HEK293 (cell line): Measurements from ENCODE around the gene TIAL1.

Source experiments
- CTCF ChIA-PET: fragments of 350-600 bp; formaldehyde crosslinking; extraction: SDS; loops from one replicate; lab custom pipeline; 2021; ENCODE audit warnings: antibody characterized with exemption; lab: Yijun Ruan, JAX
- POLR2A ChIA-PET: fragments of 300-600 bp; formaldehyde crosslinking; extraction: SDS; loops from one replicate; lab custom pipeline; 2020; ENCODE audit warnings: antibody characterized with exemption, inconsistent platforms; lab: Yijun Ruan, JAX
- H3K27ac ChIP-seq: fragments of 200-500 bp; sonication (Bioruptor generic); 2 replicates; pipeline ENCODE4 v1.5.1; 2014; ENCODE audit warnings: low read depth, low read length, control low read depth, inconsistent platforms; ENCODE audit errors: extremely low read depth
- H3K36me3 ChIP-seq, 2 experiments: fragments of 200-500 bp in 1 of 2; sonication (Bioruptor generic) in 1 of 2; 1 replicate in 1 of 2; 2 replicates in 1 of 2; pipeline ENCODE4 v1.5.1; 2014 to 2017; ENCODE audit warnings: inconsistent platforms in 2 of 2, low read length in 2 of 2; ENCODE audit not compliant: control insufficient read depth in 2 of 2, insufficient read depth in 1 of 2
- H3K4me1 ChIP-seq: fragments of 200-500 bp; sonication (Bioruptor generic); 2 replicates; pipeline ENCODE4 v1.5.1; 2014; ENCODE audit warnings: mild to moderate bottlenecking, low read length, inconsistent platforms; ENCODE audit not compliant: control insufficient read depth, insufficient read depth
- H3K4me3 ChIP-seq: 2 replicates; pipeline ENCODE4 v1.5.1; 2011; ENCODE audit warnings: low read depth, mild to moderate bottlenecking, control low read depth, low read length, moderate library complexity
- H3K9me3 ChIP-seq: fragments of 200-500 bp; sonication (Bioruptor generic); 2 replicates; pipeline ENCODE4 v1.5.1; 2014; ENCODE audit warnings: low read depth, low read length, inconsistent platforms; ENCODE audit not compliant: control insufficient read depth, insufficient read depth
- GLIS1 ChIP-seq: fragments of 450-650 bp; formaldehyde crosslinking; IDR thresholded peaks from 2 replicates; pipeline ENCODE4 v1.5.1; 2016; ENCODE audit warnings: missing biosample characterization, missing genetic modification characterization
- SCRT1 ChIP-seq: fragments of 450-650 bp; formaldehyde crosslinking; IDR thresholded peaks from 2 replicates; pipeline ENCODE4 v1.5.1; 2016; ENCODE audit warnings: missing biosample characterization, missing genetic modification characterization, borderline replicate concordance
- SCRT2 ChIP-seq: fragments of 450-650 bp; formaldehyde crosslinking; IDR thresholded peaks from 2 replicates; pipeline ENCODE4 v1.5.1; 2016; ENCODE audit warnings: missing biosample characterization, missing genetic modification characterization
- SP3 ChIP-seq: fragments of 450-650 bp; formaldehyde crosslinking; IDR thresholded peaks from 2 replicates; pipeline ENCODE4 v1.5.1; 2016; ENCODE audit warnings: missing biosample characterization, missing genetic modification characterization
- TRIM28 ChIP-seq: IDR thresholded peaks from 2 replicates; pipeline ENCODE4 v1.6.1; 2011; ENCODE audit warnings: low read length, control low read depth, borderline replicate concordance
- WT1 ChIP-seq: fragments of 450-650 bp; formaldehyde crosslinking; IDR thresholded peaks from 2 replicates; pipeline ENCODE4 v1.5.1; 2016; ENCODE audit warnings: missing biosample characterization, missing genetic modification characterization
- ZBTB20 ChIP-seq: fragments of 450-650 bp; formaldehyde crosslinking; IDR thresholded peaks from 2 replicates; pipeline ENCODE4 v1.5.1; 2016; ENCODE audit warnings: missing biosample characterization, missing genetic modification characterization
- ZBTB48 ChIP-seq: fragments of 450-650 bp; formaldehyde crosslinking; IDR thresholded peaks from 2 replicates; pipeline ENCODE4 v1.5.1; 2016; ENCODE audit warnings: missing biosample characterization, missing genetic modification characterization
- ZBTB49 ChIP-seq: fragments of 450-650 bp; formaldehyde crosslinking; IDR thresholded peaks from 2 replicates; pipeline ENCODE4 v1.5.1; 2016; ENCODE audit warnings: missing biosample characterization, missing genetic modification characterization, low read depth
- ZFP3 ChIP-seq: fragments of 450-650 bp; formaldehyde crosslinking; IDR thresholded peaks from 2 replicates; pipeline ENCODE4 v1.5.1; 2016; ENCODE audit warnings: low read depth, missing biosample characterization, missing genetic modification characterization
- ZNF140 ChIP-seq: fragments of 450-650 bp; formaldehyde crosslinking; IDR thresholded peaks from 2 replicates; pipeline ENCODE4 v1.5.1; 2016; ENCODE audit warnings: missing biosample characterization, missing genetic modification characterization
- ZNF24 ChIP-seq: fragments of 450-650 bp; formaldehyde crosslinking; IDR thresholded peaks from 2 replicates; pipeline ENCODE4 v1.5.1; 2016; ENCODE audit warnings: missing biosample characterization, missing genetic modification characterization
- ZNF426 ChIP-seq: fragments of 450-650 bp; formaldehyde crosslinking; IDR thresholded peaks from 2 replicates; pipeline ENCODE4 v1.5.1; 2017; ENCODE audit warnings: missing biosample characterization, missing genetic modification characterization, mild to moderate bottlenecking, inconsistent platforms, moderate library complexity
- ZNF449 ChIP-seq: fragments of 450-650 bp; formaldehyde crosslinking; IDR thresholded peaks from 2 replicates; pipeline ENCODE4 v1.5.1; 2017; ENCODE audit warnings: missing biosample characterization, mild to moderate bottlenecking, missing genetic modification characterization, moderate library complexity
- TF ChIP-seq, protein P1 (sequence below): fragments of 450-650 bp; formaldehyde crosslinking; IDR thresholded peaks from 2 replicates; pipeline ENCODE4 v1.5.1; 2016; ENCODE audit warnings: missing biosample characterization, missing genetic modification characterization
- TF ChIP-seq, protein P2 (sequence below): fragments of 450-650 bp; formaldehyde crosslinking; IDR thresholded peaks from 2 replicates; pipeline ENCODE4 v1.5.1; 2016; ENCODE audit warnings: missing biosample characterization, missing genetic modification characterization

TIAL1 gene

DNA sequence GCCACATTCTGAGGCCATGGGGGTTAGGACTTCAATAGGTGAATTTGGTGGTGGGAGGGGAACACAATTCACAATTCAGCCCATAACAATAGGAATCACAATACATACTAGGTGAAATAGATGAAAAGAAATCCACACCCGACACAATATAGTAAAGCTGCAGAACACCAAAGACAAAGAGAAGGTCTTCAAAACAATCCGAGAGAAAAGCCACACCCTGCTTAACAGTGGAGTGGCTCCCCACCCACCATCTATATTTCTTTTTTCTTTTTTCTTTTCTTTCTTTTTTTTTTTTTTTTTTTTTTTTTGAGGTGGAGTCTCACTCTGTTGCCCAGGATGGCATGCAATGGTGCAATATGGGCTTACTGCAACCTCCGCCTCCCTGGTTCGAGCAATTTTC lies 14.7 kb upstream of the TIAL1 start:
- no peaks in the 10 kb centered on the region for H3K36me3 ChIP-seq
- H3K9me3 ChIP-seq: no peaks in the 10 kb centered on the region
- POLR2A ChIA-PET: no interaction called here
- CTCF ChIA-PET: interaction anchor here (0.7 to 0.8 kb wide), 2 partner anchors 75 to 321 kb away, joined by 3 read pairs; no protein-coding TSS in a partner anchor
- no peak overlapping the region for H3K4me3 ChIP-seq
- no peak overlapping the region for H3K27ac ChIP-seq
- no peak for TF ChIP-seq GLIS1 (tag by site-specific recombination)
- TF ChIP-seq SCRT1: no peak
- TF ChIP-seq ZBTB48: no peak
- no peaks in the 10 kb centered on the region for H3K4me1 ChIP-seq

DNA sequence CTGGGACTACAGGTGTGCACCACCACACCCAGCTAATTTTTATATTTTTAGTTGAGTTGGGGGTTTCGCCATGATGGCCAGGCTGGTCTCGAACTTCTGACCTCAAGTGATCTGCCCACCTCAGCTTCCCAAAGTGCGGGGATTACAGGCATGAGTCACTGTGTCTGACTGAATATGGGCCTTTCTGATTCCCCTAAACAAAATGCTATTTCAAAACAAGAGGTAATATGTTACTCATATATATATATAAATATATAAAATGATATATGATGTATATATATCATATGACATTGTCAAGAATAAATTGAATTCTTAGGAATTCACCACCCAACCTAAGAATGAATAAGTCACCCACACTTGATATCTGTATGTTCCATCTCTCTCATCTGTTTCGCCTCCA lies 12.8 kb upstream of the TIAL1 start:
- H3K36me3 ChIP-seq: no peaks in the 10 kb centered on the region
- POLR2A ChIA-PET: interaction anchor here (0.7 to 1.3 kb wide), 2 partner anchors 8 to 11 kb away, joined by 3 to 4 read pairs; no protein-coding TSS in a partner anchor
- H3K27ac ChIP-seq: no peak overlapping the region
- CTCF ChIA-PET: interaction anchor here (0.6 to 2.3 kb wide), 5 partner anchors 12 to 413 kb away, joined by 3 to 14 read pairs (median 5); partner anchors contain the start of gene TIAL1
- H3K9me3 ChIP-seq: no peaks in the 10 kb centered on the region
- no peak overlapping the region for H3K4me3 ChIP-seq
- H3K4me1 ChIP-seq: no peaks in the 10 kb centered on the region
- TF ChIP-seq, protein P1, sequence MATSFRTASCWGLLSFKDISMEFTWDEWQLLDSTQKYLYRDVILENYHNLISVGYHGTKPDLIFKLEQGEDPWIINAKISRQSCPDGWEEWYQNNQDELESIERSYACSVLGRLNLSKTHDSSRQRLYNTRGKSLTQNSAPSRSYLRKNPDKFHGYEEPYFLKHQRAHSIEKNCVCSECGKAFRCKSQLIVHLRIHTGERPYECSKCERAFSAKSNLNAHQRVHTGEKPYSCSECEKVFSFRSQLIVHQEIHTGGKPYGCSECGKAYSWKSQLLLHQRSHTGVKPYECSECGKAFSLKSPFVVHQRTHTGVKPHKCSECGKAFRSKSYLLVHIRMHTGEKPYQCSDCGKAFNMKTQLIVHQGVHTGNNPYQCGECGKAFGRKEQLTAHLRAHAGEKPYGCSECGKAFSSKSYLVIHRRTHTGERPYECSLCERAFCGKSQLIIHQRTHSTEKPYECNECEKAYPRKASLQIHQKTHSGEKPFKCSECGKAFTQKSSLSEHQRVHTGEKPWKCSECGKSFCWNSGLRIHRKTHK (tag by site-specific recombination): no peak
- TF ChIP-seq ZNF24 (no peak), TRIM28 (no peak), ZNF140 (tag by site-specific recombination) (no peak), ZNF426 (tag by site-specific recombination) (no peak), SCRT2 (no peak), ZBTB20 (tag by site-specific recombination) (no peak), WT1 (tag by site-specific recombination) (no peak), SP3 (tag by site-specific recombination) (no peak), ZNF449 (tag by site-specific recombination) (no peak), ZBTB49 (no peak), ZFP3 (tag by site-specific recombination) (no peak)
- TF ChIP-seq, protein P2, sequence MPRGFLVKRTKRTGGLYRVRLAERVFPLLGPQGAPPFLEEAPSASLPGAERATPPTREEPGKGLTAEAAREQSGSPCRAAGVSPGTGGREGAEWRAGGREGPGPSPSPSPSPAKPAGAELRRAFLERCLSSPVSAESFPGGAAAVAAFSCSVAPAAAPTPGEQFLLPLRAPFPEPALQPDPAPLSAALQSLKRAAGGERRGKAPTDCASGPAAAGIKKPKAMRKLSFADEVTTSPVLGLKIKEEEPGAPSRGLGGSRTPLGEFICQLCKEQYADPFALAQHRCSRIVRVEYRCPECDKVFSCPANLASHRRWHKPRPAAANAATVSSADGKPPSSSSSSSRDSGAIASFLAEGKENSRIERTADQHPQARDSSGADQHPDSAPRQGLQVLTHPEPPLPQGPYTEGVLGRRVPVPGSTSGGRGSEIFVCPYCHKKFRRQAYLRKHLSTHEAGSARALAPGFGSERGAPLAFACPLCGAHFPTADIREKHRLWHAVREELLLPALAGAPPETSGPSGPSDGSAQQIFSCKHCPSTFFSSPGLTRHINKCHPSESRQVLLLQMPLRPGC (tag by site-specific recombination): no peak
